A549 treated with Mapracorat at 1 μM for 4 hours (cell line): Measurements from ENCODE around the gene SFRP2. TPM values are rescaled to one million over a fixed set of nuclear protein-coding genes. Genes with fewer than 3 reads are reported as not detected.

Experiments
- total RNA-seq: library from RNA; stranded (reverse); fragments of 200-300 nt; extraction: Qiagen RNA extraction; gene quantifications from 5 replicates; pipeline ENCODE4 v1.2.3, GENCODE V29; 2022

The SFRP2 gene, protein sequence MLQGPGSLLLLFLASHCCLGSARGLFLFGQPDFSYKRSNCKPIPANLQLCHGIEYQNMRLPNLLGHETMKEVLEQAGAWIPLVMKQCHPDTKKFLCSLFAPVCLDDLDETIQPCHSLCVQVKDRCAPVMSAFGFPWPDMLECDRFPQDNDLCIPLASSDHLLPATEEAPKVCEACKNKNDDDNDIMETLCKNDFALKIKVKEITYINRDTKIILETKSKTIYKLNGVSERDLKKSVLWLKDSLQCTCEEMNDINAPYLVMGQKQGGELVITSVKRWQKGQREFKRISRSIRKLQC
- not detected in 5 replicates for total RNA-seq

DNA sequence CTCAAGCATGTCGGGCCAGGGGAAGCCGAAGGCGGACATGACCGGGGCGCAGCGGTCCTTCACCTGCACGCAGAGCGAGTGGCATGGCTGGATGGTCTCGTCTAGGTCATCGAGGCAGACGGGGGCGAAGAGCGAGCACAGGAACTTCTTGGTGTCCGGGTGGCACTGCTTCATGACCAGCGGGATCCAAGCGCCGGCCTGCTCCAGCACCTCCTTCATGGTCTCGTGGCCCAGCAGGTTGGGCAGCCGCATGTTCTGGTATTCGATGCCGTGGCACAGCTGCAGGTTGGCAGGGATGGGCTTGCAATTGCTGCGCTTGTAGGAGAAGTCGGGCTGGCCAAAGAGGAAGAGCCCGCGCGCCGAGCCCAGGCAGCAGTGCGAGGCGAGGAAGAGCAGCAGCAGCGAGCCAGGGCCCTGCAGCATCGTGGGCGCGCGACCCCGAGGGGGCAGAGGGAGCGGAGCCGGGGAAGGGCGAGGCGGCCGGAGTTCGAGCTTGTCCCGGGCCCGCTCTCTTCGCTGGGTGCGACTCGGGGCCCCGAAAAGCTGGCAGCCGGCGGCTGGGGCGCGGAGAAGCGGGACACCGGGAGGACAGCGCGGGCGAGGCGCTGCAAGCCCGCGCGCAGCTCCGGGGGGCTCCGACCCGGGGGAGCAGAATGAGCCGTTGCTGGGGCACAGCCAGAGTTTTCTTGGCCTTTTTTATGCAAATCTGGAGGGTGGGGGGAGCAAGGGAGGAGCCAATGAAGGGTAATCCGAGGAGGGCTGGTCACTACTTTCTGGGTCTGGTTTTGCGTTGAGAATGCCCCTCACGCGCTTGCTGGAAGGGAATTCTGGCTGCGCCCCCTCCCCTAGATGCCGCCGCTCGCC, at the start of gene SFRP2:
TSS of gene SFRP2 (minus strand) at position 671 of the 864 bp plus-strand sequence. CDS start at position 423, 248 bp downstream.

DNA sequence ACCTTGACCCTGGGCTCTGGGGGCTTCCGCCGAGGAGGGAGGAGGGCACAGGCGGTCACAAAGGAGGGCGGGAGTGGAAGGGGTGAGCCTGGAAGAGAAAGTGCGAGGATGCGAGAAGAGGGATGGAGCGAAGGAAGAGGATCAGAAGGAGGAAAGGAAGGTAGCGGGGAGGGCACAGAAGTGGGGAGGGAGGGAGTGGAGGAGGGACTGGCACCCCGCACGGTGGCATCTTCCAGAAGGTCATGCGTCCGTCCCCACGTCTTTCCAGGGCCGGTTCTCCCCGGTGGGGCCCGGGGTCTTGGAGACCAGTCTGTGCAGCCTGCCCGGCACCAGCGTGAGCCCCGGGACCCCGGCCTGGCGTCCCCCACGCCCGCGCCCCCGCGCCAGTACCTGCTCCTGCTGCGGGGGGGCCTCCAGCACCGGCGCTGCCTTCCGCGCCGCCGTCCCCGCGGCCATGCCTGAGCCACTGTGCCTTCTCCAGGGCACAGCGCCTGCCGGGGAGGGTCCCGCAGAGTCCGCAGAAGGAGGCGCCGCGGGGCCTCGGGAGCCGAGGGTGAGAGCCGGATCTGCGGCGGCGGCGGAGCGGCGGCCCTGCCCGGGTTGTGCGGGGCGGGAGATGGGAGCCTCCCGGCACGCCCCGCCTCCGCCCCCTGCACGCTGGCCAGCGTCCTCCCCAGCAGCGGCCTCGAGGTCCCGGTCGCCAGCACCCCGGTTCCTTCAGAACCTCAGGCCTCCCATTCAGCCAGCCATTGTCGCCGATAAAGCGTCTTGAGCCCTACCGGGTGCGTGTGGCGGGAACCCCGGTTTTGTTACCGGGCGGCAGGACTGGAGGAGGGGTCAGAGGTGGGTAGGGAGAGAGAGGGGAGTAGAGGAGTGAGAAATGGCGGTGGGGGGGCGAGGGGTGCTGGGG, 29.2 kb downstream of the SFRP2 start, which contains the start of gene RNF175:
TSS of gene RNF175 (minus strand) at position 618 of the 910 bp plus-strand sequence. CDS start at position 456, 162 bp downstream.

Other genes starting within 250 kb of the SFRP2 start
- 0.29 to 0.79 TPM (median 0.51 TPM) in 5 replicates for gene TLR2, start 104.8 kb downstream of the SFRP2 start, total RNA-seq
- gene RNF175, start 29.1 kb downstream of the SFRP2 start, total RNA-seq, result not detected in 5 replicates